Caco-2 (cell line): Measurements from ENCODE around the gene SGCD. TPM values are rescaled to one million over a fixed set of nuclear protein-coding genes. Genes with fewer than 3 reads are reported as not detected.

ENCODE experiments used
- BruUV-seq: library from RNA; stranded (reverse); fragments of 400-500 nt; replicated peaks from 2 replicates; lab custom pipeline; 2021; lab: Mats Ljungman, UMichigan
- CTCF ChIA-PET: fragments of 300-600 bp; sonication (Branson Sonifier 250); formaldehyde crosslinking; loops from one replicate; lab custom pipeline; 2022; ENCODE audit warnings: antibody characterized with exemption; lab: Charles Lee
- POLR2A ChIA-PET: fragments of 300-600 bp; sonication (Branson Sonifier 250); formaldehyde crosslinking; loops from one replicate; lab custom pipeline; 2022; ENCODE audit warnings: antibody characterized with exemption; lab: Charles Lee
- DNase-seq, 2 experiments: peaks; one replicate each; pipeline versions ENCODE4 v3.0.0 to v3.0.0-alpha.2; 2020 to 2022
- H3K27me3 ChIP-seq: replicated peaks from 2 replicates; pipeline ENCODE4 v1.6.0; 2011; ENCODE audit warnings: low read length; ENCODE audit not compliant: control insufficient read depth, insufficient read depth
- H3K36me3 ChIP-seq: 2 replicates; pipeline ENCODE4 v1.5.1; 2011; ENCODE audit warnings: low read length; ENCODE audit not compliant: control insufficient read depth, insufficient read depth
- H3K4me1 ChIP-seq: fragments of 250-450 bp; sonication (Bioruptor Pico); 2 replicates; pipeline ENCODE4 v1.5.1; 2020; ENCODE audit warnings: mild to moderate bottlenecking
- H3K4me3 ChIP-seq: 2 replicates; pipeline ENCODE4 v1.5.1; 2011; ENCODE audit warnings: low read depth, mild to moderate bottlenecking, control low read depth, low read length
- H3K9me3 ChIP-seq: fragments of 250-450 bp; sonication (Bioruptor Pico); 2 replicates; pipeline ENCODE4 v1.5.1; 2020; ENCODE audit warnings: mild to moderate bottlenecking, moderate library complexity
- H3K27ac Mint-ChIP-seq: one replicate; pipeline ENCODE4 v1.8.0; 2022; ENCODE audit warnings: mixed read lengths; ENCODE audit not compliant: unreplicated experiment
- H3K27me3 Mint-ChIP-seq: one replicate; pipeline ENCODE4 v1.8.0; 2022; ENCODE audit warnings: mixed read lengths; ENCODE audit not compliant: insufficient read depth, unreplicated experiment
- H3K36me3 Mint-ChIP-seq: one replicate; pipeline ENCODE4 v1.8.0; 2022; ENCODE audit warnings: mild to moderate bottlenecking, mixed read lengths; ENCODE audit not compliant: insufficient read depth, unreplicated experiment
- H3K4me1 Mint-ChIP-seq: one replicate; pipeline ENCODE4 v1.8.0; 2022; ENCODE audit warnings: low read depth, mixed read lengths; ENCODE audit not compliant: unreplicated experiment
- H3K4me3 Mint-ChIP-seq: one replicate; pipeline ENCODE4 v1.8.0; 2022; ENCODE audit warnings: mild to moderate bottlenecking, moderate library complexity, mixed read lengths; ENCODE audit not compliant: unreplicated experiment
- H3K9me3 Mint-ChIP-seq: one replicate; pipeline ENCODE4 v1.8.0; 2022; ENCODE audit warnings: mixed read lengths; ENCODE audit not compliant: unreplicated experiment
- intact Hi-C: fragments of 100-400 bp; cut with micrococcal nuclease; formaldehyde crosslinking; loops from one replicate; pipeline ENCODE4 v1.10.0; 2022; ENCODE audit not compliant: unreplicated experiment
- total RNA-seq: library from RNA; stranded (reverse); gene quantifications from 2 replicates; pipeline ENCODE4 v1.2.3, GENCODE V29; 2022
- TF ChIP-seq, protein P1 (sequence below), 2 experiments: fragments of 200-600 bp in 1 of 2; IDR thresholded peaks; 1 replicate in 1 of 2; 2 replicates in 1 of 2; pipeline versions ENCODE4 v1.5.1 to v1.8.0; 2011 to 2022; ENCODE audit warnings: antibody characterized with exemption in 1 of 2, control low read depth in 1 of 2, inconsistent platforms in 1 of 2, low read depth in 1 of 2, low read length in 1 of 2, mild to moderate bottlenecking in 1 of 2, moderate library complexity in 1 of 2; ENCODE audit not compliant: insufficient read depth in 1 of 2, severe bottlenecking in 1 of 2, unreplicated experiment in 1 of 2

The SGCD gene
- total RNA-seq, 1 experiment from 2014 or later, result 0.20 TPM

DNA sequence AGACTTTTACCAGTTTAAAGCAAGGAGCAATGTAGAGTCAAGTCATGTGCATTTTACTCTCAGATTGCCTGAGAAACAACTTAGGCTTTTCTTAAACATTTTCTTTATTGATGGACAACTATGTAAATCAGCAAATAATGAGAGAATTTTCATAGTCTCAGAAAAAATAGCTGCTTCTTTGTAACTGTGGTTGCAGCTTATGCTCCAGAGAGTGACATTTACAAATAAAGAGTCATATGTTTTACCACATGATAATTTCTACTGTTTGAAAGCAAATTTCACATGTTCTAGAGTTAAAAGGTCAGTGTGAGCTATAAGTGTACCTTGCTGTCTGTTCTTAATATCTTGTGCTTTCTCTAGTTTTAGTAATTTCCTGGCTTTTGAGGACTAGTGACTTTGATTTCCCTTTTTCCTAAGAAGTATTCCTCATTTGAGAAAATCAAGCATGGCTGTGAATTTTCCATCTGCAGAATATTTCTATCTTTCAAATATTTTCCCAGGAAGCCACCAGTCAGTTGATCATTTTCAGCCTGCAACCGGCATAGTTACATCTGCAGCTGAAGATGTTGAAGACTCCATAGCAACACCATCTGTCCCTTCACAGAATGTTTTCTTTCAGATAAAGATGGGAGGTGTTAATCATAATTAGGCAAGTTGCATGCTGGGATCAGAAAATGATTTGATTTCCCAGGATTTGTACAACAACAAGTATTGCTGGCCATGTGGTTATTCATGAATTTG is 229.9 kb downstream of the SGCD start:
- DNase-seq, result no peak
- Histone ChIP-seq H3K4me3 (no peak overlapping the region), H3K9me3 (no peaks in the 10 kb centered on the region), H3K4me1 (no peaks in the 10 kb centered on the region), H3K27me3 (no peaks in the 10 kb centered on the region), H3K36me3 (no peaks in the 10 kb centered on the region)
- ChIA-PET CTCF (no interaction called here), POLR2A (no interaction called here)
- Mint-ChIP-seq H3K9me3 (no peaks in the 10 kb centered on the region), H3K4me1 (no peaks in the 10 kb centered on the region), H3K27me3 (no peaks in the 10 kb centered on the region), H3K36me3 (no peaks in the 10 kb centered on the region), H3K27ac (no peak overlapping the region), H3K4me3 (no peak overlapping the region)
- TF ChIP-seq, protein P1, sequence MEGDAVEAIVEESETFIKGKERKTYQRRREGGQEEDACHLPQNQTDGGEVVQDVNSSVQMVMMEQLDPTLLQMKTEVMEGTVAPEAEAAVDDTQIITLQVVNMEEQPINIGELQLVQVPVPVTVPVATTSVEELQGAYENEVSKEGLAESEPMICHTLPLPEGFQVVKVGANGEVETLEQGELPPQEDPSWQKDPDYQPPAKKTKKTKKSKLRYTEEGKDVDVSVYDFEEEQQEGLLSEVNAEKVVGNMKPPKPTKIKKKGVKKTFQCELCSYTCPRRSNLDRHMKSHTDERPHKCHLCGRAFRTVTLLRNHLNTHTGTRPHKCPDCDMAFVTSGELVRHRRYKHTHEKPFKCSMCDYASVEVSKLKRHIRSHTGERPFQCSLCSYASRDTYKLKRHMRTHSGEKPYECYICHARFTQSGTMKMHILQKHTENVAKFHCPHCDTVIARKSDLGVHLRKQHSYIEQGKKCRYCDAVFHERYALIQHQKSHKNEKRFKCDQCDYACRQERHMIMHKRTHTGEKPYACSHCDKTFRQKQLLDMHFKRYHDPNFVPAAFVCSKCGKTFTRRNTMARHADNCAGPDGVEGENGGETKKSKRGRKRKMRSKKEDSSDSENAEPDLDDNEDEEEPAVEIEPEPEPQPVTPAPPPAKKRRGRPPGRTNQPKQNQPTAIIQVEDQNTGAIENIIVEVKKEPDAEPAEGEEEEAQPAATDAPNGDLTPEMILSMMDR (IDR thresholded peaks at IDR 0.05; ENCODE audit: insufficient read depth in 1 of 2, low read depth in 1 of 2, low read length in 1 of 2, severe bottlenecking in 1 of 2, unreplicated experiment in 1 of 2), result no peak
- intact Hi-C loops, result no loop called here
- BruUV-seq, result no TSS peak

DNA sequence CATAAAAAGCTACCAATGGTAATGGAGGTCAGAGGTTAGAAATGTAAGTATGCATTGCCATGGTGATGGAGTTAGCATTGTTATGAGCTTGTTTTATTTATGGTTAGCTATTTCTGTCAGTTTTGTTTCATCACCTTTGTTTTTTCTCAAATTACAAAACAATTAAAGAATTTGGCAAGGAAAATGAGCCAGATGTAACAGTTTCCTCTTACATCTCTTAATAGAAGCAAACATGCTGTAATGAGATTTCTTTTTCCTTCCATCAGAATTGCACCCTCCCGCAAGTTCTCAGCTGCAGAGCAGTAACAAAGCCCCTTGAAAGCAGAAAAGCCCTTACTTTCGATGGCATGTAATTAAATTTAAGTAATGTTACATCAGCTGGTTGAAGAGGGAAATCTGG is 233.0 kb downstream of the SGCD start:
- ChIA-PET CTCF (no interaction called here), POLR2A (no interaction called here)
- Mint-ChIP-seq H3K27me3 (no peaks in the 10 kb centered on the region), H3K9me3 (no peaks in the 10 kb centered on the region), H3K27ac (no peak overlapping the region), H3K36me3 (no peaks in the 10 kb centered on the region), H3K4me1 (no peaks in the 10 kb centered on the region), H3K4me3 (no peak overlapping the region)
- no TSS peak for BruUV-seq
- no peaks in the 10 kb centered on the region for H3K36me3 ChIP-seq
- TF ChIP-seq, protein P1 (IDR thresholded peaks at IDR 0.05; ENCODE audit: insufficient read depth in 1 of 2, low read depth in 1 of 2, low read length in 1 of 2, severe bottlenecking in 1 of 2, unreplicated experiment in 1 of 2), result no peak
- intact Hi-C loops, result no loop called here
- H3K4me1 ChIP-seq, result no peaks in the 10 kb centered on the region
- DNase-seq, result no peak
- no peak overlapping the region for H3K4me3 ChIP-seq
- no peaks in the 10 kb centered on the region for H3K9me3 ChIP-seq
- H3K27me3 ChIP-seq, result no peaks in the 10 kb centered on the region

GRCh38 chr5:156561651-156562050 is 234.7 kb downstream of the SGCD start:
- intact Hi-C loops, result no loop called here
- Mint-ChIP-seq H3K27ac (no peak overlapping the region), H3K27me3 (no peaks in the 10 kb centered on the region), H3K4me1 (no peaks in the 10 kb centered on the region), H3K9me3 (no peaks in the 10 kb centered on the region), H3K4me3 (no peak overlapping the region), H3K36me3 (no peaks in the 10 kb centered on the region)
- no peak overlapping the region for H3K4me3 ChIP-seq
- TF ChIP-seq, protein P1 (IDR thresholded peaks at IDR 0.05; ENCODE audit: insufficient read depth in 1 of 2, low read depth in 1 of 2, low read length in 1 of 2, severe bottlenecking in 1 of 2, unreplicated experiment in 1 of 2), result no peak
- no peak for DNase-seq
- POLR2A ChIA-PET, result no interaction called here
- no peaks in the 10 kb centered on the region for H3K9me3 ChIP-seq
- CTCF ChIA-PET, result no interaction called here
- H3K36me3 ChIP-seq, result no peaks in the 10 kb centered on the region
- H3K27me3 ChIP-seq, result no peaks in the 10 kb centered on the region
- BruUV-seq, result no TSS peak
- no peaks in the 10 kb centered on the region for H3K4me1 ChIP-seq
